HL-60/S4 (cell line): ENCODE results near the gene GIT1.

Experiments used
- in situ Hi-C: fragments of 300-500 bp; cut with MboI; formaldehyde crosslinking; loops from 2 replicates; pipeline ENCODE4 v1.14.3; 2022; ENCODE audit warnings: low sequenced_read_pairs

Gene GIT1

DNA sequence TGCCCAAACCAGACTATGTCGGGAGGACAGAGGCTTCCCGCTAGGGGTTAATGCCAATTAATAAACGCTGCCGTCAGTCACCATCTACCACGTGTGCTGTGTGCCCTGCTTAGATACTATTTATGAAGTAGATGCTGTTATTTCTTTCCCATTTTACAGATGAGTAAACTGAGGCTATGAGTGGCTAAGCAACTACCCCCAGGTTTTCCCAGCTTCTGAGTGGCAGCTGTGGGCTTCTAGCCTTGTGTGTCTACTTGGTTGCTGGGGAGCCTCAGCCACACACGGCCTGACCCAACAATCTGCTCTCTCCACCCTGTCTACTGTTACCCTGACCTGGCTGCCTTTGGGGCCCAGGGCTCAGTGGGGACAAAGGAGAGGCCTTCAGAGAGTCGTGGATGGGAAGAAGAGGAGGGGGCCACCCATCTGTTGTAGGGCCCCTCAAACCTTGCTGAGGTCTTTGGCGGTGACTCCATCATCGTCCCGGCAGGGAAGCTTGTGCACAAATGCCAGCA lies 7.1 kb downstream of the GIT1 start:
- in situ Hi-C loops, result no loop called here

DNA sequence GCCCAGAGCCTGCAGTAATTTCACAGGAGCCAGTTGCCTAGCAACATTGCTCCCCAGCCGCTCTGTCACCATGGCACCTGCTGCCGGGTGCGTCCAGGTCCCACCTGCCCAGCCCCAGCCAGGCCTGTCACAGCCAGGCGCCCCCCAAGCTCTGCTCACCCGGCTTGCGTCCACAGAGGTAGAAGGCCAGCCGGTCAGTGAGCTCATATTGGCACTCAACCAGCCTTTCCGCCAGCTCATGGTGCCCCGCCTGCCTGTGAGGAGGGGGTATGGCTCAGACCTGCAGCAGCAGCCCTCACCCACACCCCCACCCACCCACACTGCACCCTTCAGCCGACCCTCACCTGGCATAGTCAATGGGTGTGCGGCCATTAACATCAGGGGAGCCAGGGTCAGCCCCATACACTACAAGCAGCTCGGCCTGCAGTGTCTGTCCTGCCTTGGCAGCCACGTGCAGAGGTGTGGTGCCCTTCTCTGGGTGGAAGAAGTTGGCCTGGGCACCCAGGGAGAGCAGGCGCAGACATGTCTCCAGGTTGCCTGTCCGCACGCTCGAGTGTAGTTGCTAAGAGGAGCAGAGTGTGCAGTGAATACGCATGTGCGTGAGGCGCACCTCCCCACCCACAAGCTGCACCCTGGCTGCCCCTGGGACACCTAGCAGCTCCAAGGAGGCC lies 7.7 kb downstream of the GIT1 start:
- in situ Hi-C loops, result no loop called here

GRCh38 chr17:29579866-29580771 lies 9.3 kb downstream of the GIT1 start:
- in situ Hi-C loops, result no loop called here

DNA sequence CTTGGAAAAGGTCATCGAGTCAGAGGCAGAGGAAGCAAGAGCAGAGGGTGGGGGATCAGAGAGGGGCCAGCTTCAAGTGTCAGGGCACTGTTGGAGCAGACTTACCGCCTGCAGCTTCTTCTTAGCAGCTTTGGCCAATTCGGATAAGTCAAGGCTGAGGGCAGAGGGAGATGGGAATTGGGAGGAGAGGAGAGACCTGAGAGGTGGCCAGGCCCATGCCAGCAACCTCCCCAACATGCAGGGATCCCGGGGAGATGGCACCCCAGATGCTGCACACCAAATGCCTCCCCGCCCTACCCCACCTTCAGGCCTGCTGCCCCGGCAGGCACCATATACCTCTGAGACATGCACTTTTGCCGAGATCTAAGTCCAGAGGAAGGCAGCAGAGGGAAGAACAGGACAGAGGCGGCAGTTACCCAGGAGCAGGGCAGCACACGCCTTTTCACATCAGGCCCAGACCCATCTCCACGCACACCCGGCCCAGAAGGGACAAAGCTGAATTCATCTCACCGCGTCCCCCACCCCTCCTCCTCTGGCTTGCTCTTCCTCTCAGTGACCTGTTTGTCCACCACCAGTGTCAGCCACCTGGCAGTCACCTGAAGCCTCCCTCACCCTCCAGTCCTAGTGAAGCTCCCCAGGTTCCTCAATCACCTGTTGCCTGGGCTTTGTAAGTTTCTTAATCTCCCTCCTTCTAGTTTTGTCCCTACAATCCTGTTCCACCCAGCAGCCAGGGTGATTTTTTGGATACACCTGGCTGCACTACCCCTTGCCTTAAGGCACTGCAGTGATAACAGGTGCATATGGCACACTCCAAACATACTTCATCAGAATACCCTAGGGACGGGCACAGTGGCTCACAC lies 10.6 kb downstream of the GIT1 start:
- in situ Hi-C loops, result no loop called here

- in situ Hi-C loops, result no loop called here
These were observed 11.8 kb downstream of the GIT1 start for GRCh38 chr17:29577385-29578211.

DNA sequence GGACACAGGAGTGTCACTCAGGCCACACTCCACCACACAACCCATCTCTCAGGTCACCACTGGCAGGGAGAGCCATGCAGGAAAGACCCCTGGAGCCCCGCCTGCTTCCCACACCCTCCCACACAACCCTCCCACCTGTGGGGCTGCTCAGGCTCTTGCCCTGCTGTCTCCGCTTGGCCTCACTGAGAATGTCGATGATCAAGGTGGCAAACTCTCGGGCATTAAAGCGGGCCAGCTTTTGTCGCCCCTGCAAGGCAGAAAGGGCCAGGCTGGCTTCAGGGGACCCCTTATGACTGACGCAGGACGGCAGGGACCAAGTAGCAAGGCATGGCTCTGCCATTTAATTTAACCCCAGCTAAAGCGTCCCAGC lies 12.5 kb downstream of the GIT1 start:
- in situ Hi-C loops, result no loop called here

DNA sequence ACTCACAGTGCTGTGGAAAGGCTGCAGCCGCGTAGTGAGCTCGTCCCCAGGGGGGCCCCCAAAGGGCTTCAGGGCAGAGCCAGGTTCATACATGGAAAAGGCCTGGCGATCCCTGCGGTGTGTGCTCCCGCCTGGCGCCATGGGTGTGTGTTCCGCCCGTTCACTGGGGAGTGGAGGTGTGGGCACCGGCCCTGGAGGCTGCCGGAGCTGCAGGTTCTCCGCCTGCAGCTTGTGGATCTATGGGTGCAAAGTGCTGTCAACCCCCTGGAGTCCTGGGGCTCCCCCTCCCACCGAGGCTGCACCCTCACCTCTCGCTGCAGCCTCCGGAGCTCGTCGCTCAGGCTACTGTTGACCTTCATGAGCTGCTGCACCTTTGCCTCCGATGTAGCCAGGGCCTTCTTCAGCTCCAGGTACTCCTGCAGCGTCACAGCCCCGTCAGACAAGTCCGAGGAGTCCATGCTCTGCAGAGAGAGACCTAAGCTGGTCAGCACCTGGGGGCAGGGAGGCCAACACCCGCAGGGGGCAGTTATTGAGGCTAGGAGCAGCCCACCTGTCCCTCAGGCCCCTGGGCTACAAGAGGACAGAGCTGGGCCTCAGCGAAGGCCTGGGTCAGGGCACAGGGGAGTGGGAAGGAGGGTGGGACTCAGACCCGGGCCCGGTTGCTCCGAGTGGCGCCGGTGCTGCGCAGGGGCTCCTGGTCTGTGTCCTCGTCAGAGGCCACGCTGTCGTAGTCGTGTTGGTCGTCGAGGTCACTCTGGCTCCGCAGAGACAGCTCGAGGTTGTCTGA lies 13.0 kb downstream of the GIT1 start:
- in situ Hi-C loops, result no loop called here

DNA sequence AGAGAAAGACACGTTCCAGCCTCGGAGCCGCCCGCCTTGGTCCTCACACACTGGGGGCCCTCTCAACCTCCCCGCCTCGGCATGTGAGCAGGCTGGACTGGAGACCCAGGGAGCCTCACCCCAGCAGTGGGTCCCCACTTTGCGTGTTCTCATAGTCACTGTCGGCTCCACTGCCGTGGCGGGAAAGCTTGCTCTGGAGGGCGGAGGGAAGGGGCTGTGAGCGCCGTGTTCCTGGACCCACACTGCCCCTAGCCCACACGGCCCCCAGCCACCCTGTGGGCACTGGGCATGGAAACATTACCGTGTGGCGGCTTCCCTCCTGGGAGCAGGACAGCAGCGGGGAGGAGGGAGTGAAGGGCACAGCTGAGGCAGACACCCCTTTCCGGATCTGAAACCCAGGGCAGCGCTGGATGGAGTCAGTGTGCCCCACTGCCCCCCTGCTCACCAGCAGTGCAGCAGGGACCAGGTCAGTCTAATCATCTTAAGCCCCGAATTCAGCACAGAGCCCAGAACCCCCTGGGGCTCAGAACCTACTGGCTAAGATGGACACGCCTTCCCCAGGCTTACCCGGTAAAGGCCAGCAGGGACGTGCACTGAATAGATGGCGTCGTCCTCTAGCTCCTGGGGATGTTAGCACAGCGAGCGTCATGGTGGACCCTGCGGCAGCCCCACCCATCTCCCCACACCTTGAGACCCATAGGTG lies 13.8 kb downstream of the GIT1 start:
- in situ Hi-C loops, result no loop called here

DNA sequence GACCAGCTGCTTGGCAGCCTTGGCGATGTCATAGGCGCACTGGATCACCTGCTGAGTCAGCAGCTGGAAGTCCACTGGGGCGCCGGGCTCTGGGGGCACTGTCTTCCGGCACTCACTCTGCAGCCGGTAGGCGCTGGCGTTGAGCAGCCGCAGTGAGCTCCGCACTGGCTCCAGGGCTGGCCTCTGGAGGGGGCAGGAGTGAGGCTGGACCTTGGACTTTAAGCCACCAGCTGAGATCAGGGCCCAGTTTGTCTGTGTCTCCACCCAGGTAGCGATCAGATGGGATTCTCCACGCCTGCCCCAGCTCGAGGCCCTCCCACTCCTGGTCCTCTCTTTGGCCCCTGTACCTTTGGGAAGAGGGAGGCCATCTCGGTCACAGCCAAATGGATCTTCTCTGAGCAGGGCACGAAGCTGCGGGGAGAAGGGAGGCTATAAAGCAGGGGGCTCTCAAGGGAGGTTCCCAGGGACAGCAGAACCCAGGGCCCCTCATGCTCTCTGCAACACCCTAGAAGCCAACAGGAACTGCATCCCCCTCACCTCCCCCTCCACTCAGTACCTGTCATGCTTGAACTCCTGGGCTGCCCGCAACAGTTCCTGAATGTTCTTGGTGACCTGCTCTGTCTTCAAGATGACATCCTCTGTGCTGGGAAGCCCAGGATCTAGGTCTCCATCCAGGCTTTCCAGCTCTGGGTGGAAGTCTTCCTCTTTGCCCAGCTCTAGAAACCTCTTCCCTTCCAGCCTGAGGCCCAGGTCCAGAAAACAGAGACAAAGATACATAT lies 14.5 kb downstream of the GIT1 start:
- in situ Hi-C loops, result loop anchor here (25.0 kb wide), 1 partner anchor 438 kb away; no protein-coding TSS in a partner anchor

GRCh38 chr17:29573871-29574731 lies 15.3 kb downstream of the GIT1 start:
- in situ Hi-C loops, result loop anchor here (25.0 kb wide), 1 partner anchor 437 kb away; no protein-coding TSS in a partner anchor

GRCh38 chr17:29573558-29573869 lies 15.9 kb downstream of the GIT1 start:
- in situ Hi-C loops, result loop anchor here (25.0 kb wide), 1 partner anchor 436 kb away; no protein-coding TSS in a partner anchor

GRCh38 chr17:29572691-29573557 lies 16.5 kb downstream of the GIT1 start:
- in situ Hi-C loops, result loop anchor here (25.0 kb wide), 1 partner anchor 436 kb away; no protein-coding TSS in a partner anchor

- in situ Hi-C loops, result loop anchor here (25.0 kb wide), 1 partner anchor 435 kb away; no protein-coding TSS in a partner anchor
These were observed 17.4 kb downstream of the GIT1 start for GRCh38 chr17:29571883-29572681.

DNA sequence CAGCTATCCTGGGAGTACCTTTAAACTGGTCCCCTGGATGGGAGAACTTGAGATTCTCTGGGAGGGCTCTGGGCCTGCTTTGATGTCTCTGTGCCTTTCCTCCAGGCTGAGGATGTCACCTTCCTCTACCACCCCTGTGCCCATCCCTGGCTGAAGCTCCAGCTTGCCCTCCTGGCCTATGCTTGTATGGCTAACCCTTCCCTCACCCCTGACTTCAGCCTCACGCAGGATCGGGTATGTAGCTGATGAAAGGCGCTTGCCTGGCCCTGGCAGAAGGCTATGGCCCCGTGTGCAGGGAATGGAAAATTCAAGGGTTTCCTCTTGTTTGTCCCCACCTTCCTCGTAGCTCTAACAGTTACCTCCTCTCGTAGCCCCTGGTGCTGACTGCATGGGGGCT lies 18.0 kb downstream of the GIT1 start:
- in situ Hi-C loops, result loop anchor here (25.0 kb wide), 1 partner anchor 434 kb away; no protein-coding TSS in a partner anchor

DNA sequence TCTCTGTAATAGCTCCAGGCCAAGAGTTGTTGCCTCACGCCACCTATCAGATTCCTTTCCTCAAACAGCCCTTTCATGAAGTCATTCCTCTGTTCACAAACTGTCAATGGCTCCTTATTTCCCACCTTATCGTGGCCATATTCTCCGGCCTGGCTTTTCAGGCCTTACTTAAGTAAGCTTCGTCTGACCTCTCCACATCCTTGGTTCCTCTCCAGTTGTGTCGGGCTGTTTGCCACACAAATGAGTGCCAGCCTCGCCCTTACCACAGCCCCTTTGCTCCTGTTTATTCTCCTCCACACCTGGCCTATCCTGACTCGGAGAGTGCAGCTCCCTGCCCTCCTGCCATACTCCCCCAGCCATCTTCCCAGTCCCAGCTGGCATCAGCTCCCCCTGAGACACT lies 18.9 kb downstream of the GIT1 start:
- in situ Hi-C loops, result loop anchor here (25.0 kb wide), 1 partner anchor 433 kb away; no protein-coding TSS in a partner anchor
